Type B pancreatic cell (in vitro differentiated cells): Measurements from ENCODE around the gene NDUFA13. TPM values are rescaled to one million over a fixed set of nuclear protein-coding genes. Genes with fewer than 3 reads are reported as not detected.
A peak's percentile ranks its signal among the peaks of the same experiment; 100 is the strongest.

Source experiments
- DNase-seq: peaks from one replicate; pipeline ENCODE4 v3.0.0; 2021; ENCODE audit warnings: mixed read lengths; ENCODE audit not compliant: unreplicated experiment; ENCODE audit errors: extremely low spot score
- H3K27ac Mint-ChIP-seq: 2 replicates; pipeline ENCODE4 v1.8.0; 2021; ENCODE audit warnings: mild to moderate bottlenecking, mixed read lengths
- H3K27me3 Mint-ChIP-seq: 2 replicates; pipeline ENCODE4 v1.8.0; 2021; ENCODE audit warnings: mixed read lengths
- H3K36me3 Mint-ChIP-seq: 2 replicates; pipeline ENCODE4 v1.8.0; 2021; ENCODE audit warnings: mixed read lengths
- H3K4me1 Mint-ChIP-seq: one replicate; pipeline ENCODE4 v1.8.0; 2021; ENCODE audit warnings: mixed read lengths; ENCODE audit not compliant: unreplicated experiment
- H3K4me3 Mint-ChIP-seq: 2 replicates; pipeline ENCODE4 v1.8.0; 2021; ENCODE audit warnings: mild to moderate bottlenecking, mixed read lengths
- H3K9me3 Mint-ChIP-seq: 2 replicates; pipeline ENCODE4 v1.8.0; 2021; ENCODE audit warnings: mixed read lengths
- CTCF ChIP-seq: fragments of 200-600 bp; sonication (generic); conservative IDR thresholded peaks from 2 replicates; pipeline ENCODE4 v1.5.0; 2021; ENCODE audit warnings: antibody characterized with exemption, mild to moderate bottlenecking
- total RNA-seq: library from RNA; stranded (reverse); gene quantifications from 2 replicates; pipeline ENCODE4 v1.2.1, GENCODE V29; 2021; ENCODE audit warnings: low replicate concordance

The NDUFA13 gene
- total RNA-seq, 1 donor from 2014 or later, result 396 TPM

GRCh38 chr19:19485161-19485997 lies 30.6 kb upstream of the NDUFA13 start:
- Mint-ChIP-seq H3K4me1 (peaks cover 61% of the 10 kb centered on the region), H3K27ac (peak overlapping the region; percentile 74), H3K27me3 (no peaks in the 10 kb centered on the region), H3K36me3 (peaks cover 4% of the 10 kb centered on the region), H3K4me3 (peak overlapping the region; percentile 34), H3K9me3 (no peaks in the 10 kb centered on the region)
- no peak for DNase-seq
- TF ChIP-seq CTCF, result no peak

- Mint-ChIP-seq H3K4me3 (peak overlapping the region; percentile 34), H3K36me3 (peaks cover 4% of the 10 kb centered on the region), H3K27ac (peak overlapping the region; percentile 94), H3K27me3 (no peaks in the 10 kb centered on the region), H3K9me3 (no peaks in the 10 kb centered on the region), H3K4me1 (peaks cover 65% of the 10 kb centered on the region)
- no peak for DNase-seq
- TF ChIP-seq CTCF, result no peak
Measured at GRCh38 chr19:19485998-19486290, 30.1 kb upstream of the NDUFA13 start.

GRCh38 chr19:19486343-19487076 lies 29.5 kb upstream of the NDUFA13 start:
- peak overlapping the region; percentile 94 for H3K27ac Mint-ChIP-seq
- H3K9me3 Mint-ChIP-seq, result no peaks in the 10 kb centered on the region
- peaks cover 65% of the 10 kb centered on the region for H3K4me1 Mint-ChIP-seq
- peaks cover 4% of the 10 kb centered on the region for H3K36me3 Mint-ChIP-seq
- H3K27me3 Mint-ChIP-seq, result no peaks in the 10 kb centered on the region
- peak overlapping the region; percentile 41 for H3K4me3 Mint-ChIP-seq
- DNase-seq, result no peak
- TF ChIP-seq CTCF, result no peak

- Mint-ChIP-seq H3K27me3 (no peaks in the 10 kb centered on the region), H3K27ac (peak overlapping the region; percentile 94), H3K36me3 (peaks cover 4% of the 10 kb centered on the region), H3K9me3 (no peaks in the 10 kb centered on the region), H3K4me3 (no peak overlapping the region), H3K4me1 (peaks cover 65% of the 10 kb centered on the region)
- TF ChIP-seq CTCF, result no peak
- no peak for DNase-seq
Measured at GRCh38 chr19:19487077-19487949, 28.7 kb upstream of the NDUFA13 start.
